Left lung (tissue), 14 donors: ENCODE data around the gene BCL2A1. TPM values are rescaled to one million over a fixed set of nuclear protein-coding genes. Genes with fewer than 3 reads are reported as not detected.
"Not testable (repeated sequence)": the region's sequence is repeated elsewhere in the genome, so short reads cannot be mapped to it uniquely, and the experiment has no call there.

Experiments
- ATAC-seq: fragments of 200-7000 bp; cut with Tn5 transposase; one replicate; pipeline ENCODE4 v1.9.1; 2020; ENCODE audit warnings: moderate library complexity
- DNase-seq, 4 donors: peaks; one replicate each; pipeline ENCODE4 v3.0.0-alpha.2; 2013 to 2020
- H3K27ac ChIP-seq, 2 donors: fragments of 200-600 bp; sonication (generic) in 1 of 2; one replicate each; pipeline versions ENCODE4 v1.5.0 to v1.8.0; 2020 to 2021
- H3K27me3 ChIP-seq, 2 donors: fragments of 200-600 bp; sonication (generic) in 1 of 2; one replicate each; pipeline versions ENCODE4 v1.5.0 to v1.8.0; 2020 to 2021
- H3K36me3 ChIP-seq, 2 donors: fragments of 200-600 bp; sonication (generic) in 1 of 2; one replicate each; pipeline versions ENCODE4 v1.5.0 to v1.8.0; 2020 to 2021
- H3K4me1 ChIP-seq, 2 donors: fragments of 200-600 bp; one replicate each; pipeline ENCODE4 v1.8.0; 2021
- H3K4me3 ChIP-seq, 2 donors: fragments of 200-600 bp; sonication (generic) in 1 of 2; one replicate each; pipeline versions ENCODE4 v1.5.0 to v1.8.0; 2020 to 2021; ENCODE audit warnings: mild to moderate bottlenecking in 1 of 2
- H3K9me3 ChIP-seq, 2 donors: fragments of 200-600 bp; sonication (generic) in 1 of 2; one replicate each; pipeline versions ENCODE4 v1.5.0 to v1.8.0; 2020 to 2021
- CTCF ChIP-seq, 2 donors: fragments of 200-600 bp; sonication (generic) in 1 of 2; IDR thresholded peaks; one replicate each; pipeline versions ENCODE4 v1.5.0 to v1.8.0; 2021; ENCODE audit warnings: antibody characterized with exemption in 2 of 2
- intact Hi-C, 2 donors: fragments of 100-400 bp; cut with DNase I; formaldehyde crosslinking; loops; one replicate each; pipeline versions ENCODE4 v1.11.2 to v1.14.2; 2022
- long read RNA-seq, 12 donors: library from polyadenylated mRNA in 2 of 12; unstranded in 2 of 12; transcript quantifications; one replicate each; pipeline ENCODE4 v2.0.0 and lab custom pipeline, GENCODE V29; 2019 to 2026
- polyA plus RNA-seq, 6 donors: library from polyadenylated mRNA; unstranded; fragments of 120-200 nt; gene quantifications; one replicate each; pipeline ENCODE4 v1.2.1, GENCODE V29; 2013; ENCODE audit not compliant: insufficient read length in 6 of 6
- total RNA-seq, 2 donors: library from RNA; stranded (reverse); fragmentation: NEBNext Ultra II Directional; extraction: Animal tissue kit (Norgen Biotek cat#: 25700); gene quantifications; one replicate each; pipeline ENCODE4 v1.2.1, GENCODE V29; 2021
- donor health status: DM: no; HTN: yes; CAD: no.
- donor health status: DM: no; HTN: no; CAD: no.

The BCL2A1 gene
- total RNA-seq (10 to 100 TPM; 28.7 to 99.2 TPM), polyA plus RNA-seq (under 1 TPM; 0.24 to 0.93 (median 0.66) TPM)
- long read RNA-seq, donor 1, result 0 reads
- long read RNA-seq, donor 2, result 0 reads
- long read RNA-seq, donor 3, result 0 reads
- long read RNA-seq, donor 4, transcript BCL2A1-202 (3 exons, 809 nt), result minor isoform, 5 of 46 reads
- long read RNA-seq, donor 4, transcript BCL2A1-201 (2 exons, 1,033 nt), result major isoform, 39 of 46 reads
- long read RNA-seq, donor 4, partial matches to known transcripts, result 2 of 46 reads
- long read RNA-seq, donor 4, other reads (novel, unspliced or antisense), result 0 of 46 reads
- long read RNA-seq, donor 5, partial matches to known transcripts, result 0 of 1 reads
- long read RNA-seq, donor 5, other reads (novel, unspliced or antisense), result 0 of 1 reads
- long read RNA-seq, donor 6, result 0 reads
- long read RNA-seq, donor 7, result 0 reads
- long read RNA-seq, donor 8, result 0 reads
- long read RNA-seq, donor 9, result 0 reads
- long read RNA-seq, donor 10, transcript BCL2A1-201 (2 exons, 1,033 nt), result major isoform, 52 of 52 reads
- long read RNA-seq, donor 10, partial matches to known transcripts, result 0 of 52 reads
- long read RNA-seq, donor 10, other reads (novel, unspliced or antisense), result 0 of 52 reads
- long read RNA-seq, donor 11, result 0 reads
- long read RNA-seq, donor 12, result 0 reads

GRCh38 chr15:79970624-79971434, at the start of gene BCL2A1:
Gene BCL2A1 (minus strand): TSS chr15:79971196. CDS start chr15:79971119, 77 bp downstream.
- no peaks in the 10 kb centered on the region for H3K27me3 ChIP-seq
- no peaks in the 10 kb centered on the region for H3K36me3 ChIP-seq

GRCh38 chr15:80020731-80021130, 49.7 kb upstream of the BCL2A1 start:
- Histone ChIP-seq H3K27ac (no peak overlapping the region), H3K4me3 (no peak overlapping the region), H3K27me3 (no peaks in the 10 kb centered on the region), H3K4me1 (no peaks in the 10 kb centered on the region), H3K9me3 (no peaks in the 10 kb centered on the region), H3K36me3 (no peaks in the 10 kb centered on the region)
- ATAC-seq, result no peak
- no peak for DNase-seq
- intact Hi-C loops, result no loop called here
- no peak for TF ChIP-seq CTCF (IDR thresholded peaks at IDR 0.05)

More at GRCh38 chr15:79970624-79971434, at the start of gene BCL2A1:
- Histone ChIP-seq H3K4me1 (peaks cover 0 to 63% of the 10 kb centered on the region in 2 donors), H3K27ac (peak within 1 kb of the TSS; percentile 69 to 93), H3K9me3 (no peaks in the 10 kb centered on the region), H3K4me3 (peak within 1 kb of the TSS in 1 of 2 donors; percentile 41)
- peak; percentile 69 for ATAC-seq
- no peak for TF ChIP-seq CTCF (IDR thresholded peaks at IDR 0.05)
- peak in 1 of 4 donors; percentile 40 for DNase-seq
- intact Hi-C loops, result no loop called here

- not testable (repeated sequence) for H3K36me3 ChIP-seq
These were observed 49.2 kb upstream of the BCL2A1 start for GRCh38 chr15:80020149-80020548.

GRCh38 chr15:80019168-80019745, 48.3 kb upstream of the BCL2A1 start:
- H3K9me3 ChIP-seq, result no peaks in the 10 kb centered on the region
- H3K4me3 ChIP-seq, result no peak overlapping the region
- DNase-seq, result no peak
- H3K4me1 ChIP-seq, result no peaks in the 10 kb centered on the region
- H3K27ac ChIP-seq, result no peak overlapping the region
- ATAC-seq, result no peak
- intact Hi-C loops, result no loop called here
- TF ChIP-seq CTCF (IDR thresholded peaks at IDR 0.05), result no peak
- no peaks in the 10 kb centered on the region for H3K36me3 ChIP-seq
- H3K27me3 ChIP-seq, result no peaks in the 10 kb centered on the region

More at GRCh38 chr15:80020149-80020548, 49.2 kb upstream of the BCL2A1 start:
- H3K27me3 ChIP-seq, H3K27ac ChIP-seq, H3K4me1 ChIP-seq, intact Hi-C loops, DNase-seq, ATAC-seq, H3K4me3 ChIP-seq, H3K9me3 ChIP-seq: not testable (repeated sequence)

- DNase-seq, H3K9me3 ChIP-seq, ATAC-seq, H3K27ac ChIP-seq, H3K4me1 ChIP-seq, H3K36me3 ChIP-seq, H3K4me3 ChIP-seq, intact Hi-C loops, H3K27me3 ChIP-seq: not testable (repeated sequence)
These were observed 46.1 kb upstream of the BCL2A1 start for GRCh38 chr15:80017139-80017538.

GRCh38 chr15:80016506-80016905, 45.5 kb upstream of the BCL2A1 start:
- H3K9me3 ChIP-seq, H3K4me3 ChIP-seq, H3K27ac ChIP-seq, H3K27me3 ChIP-seq, H3K4me1 ChIP-seq, DNase-seq, H3K36me3 ChIP-seq, intact Hi-C loops, ATAC-seq: not testable (repeated sequence)
